HG03575 (cell line): ENCODE measurements around the gene DOHH.

Experiments
- ATAC-seq: cut with Tn5 transposase; IDR thresholded peaks from one replicate; pipeline ENCODE4 v1.9.1; 2021; ENCODE audit not compliant: unreplicated experiment, insufficient number of reproducible peaks, low FRiP score; ENCODE audit errors: extremely low read depth

DOHH gene

DNA sequence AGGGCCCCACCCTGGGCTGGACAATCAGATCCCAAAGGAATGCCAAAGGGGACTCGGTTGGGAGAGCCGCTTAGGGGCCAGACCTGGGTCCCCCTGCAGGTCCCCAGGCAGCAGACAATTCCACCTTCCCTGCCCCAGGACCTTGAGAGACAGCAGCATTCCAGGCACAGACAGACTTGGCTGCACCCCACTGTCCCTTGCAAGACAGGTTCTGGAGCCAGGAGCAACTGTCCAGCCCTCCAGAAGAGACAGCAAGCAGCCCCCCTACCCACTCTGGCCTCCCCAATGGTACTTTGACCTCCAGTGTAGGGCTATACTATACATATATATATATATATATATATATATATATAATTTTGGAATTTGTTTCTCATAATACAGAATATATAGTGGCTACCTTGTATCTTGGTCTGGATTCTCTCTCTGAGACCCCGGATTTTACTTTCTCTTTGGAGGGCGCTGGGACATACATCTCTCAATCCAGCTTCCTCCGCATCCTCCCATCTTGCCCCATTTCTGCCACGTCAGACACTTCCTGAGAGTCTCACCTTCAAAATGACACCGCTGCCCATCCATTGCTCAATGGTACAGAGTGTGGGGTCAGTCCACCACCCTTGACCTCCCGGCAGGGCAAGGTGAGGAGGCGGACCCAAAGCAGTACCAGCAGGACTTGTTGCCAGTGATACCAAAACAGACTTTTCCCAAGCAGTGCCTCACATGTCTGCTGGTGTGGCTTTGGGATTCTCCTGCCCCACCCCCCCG is 32.9 kb downstream of the DOHH start:
- ATAC-seq = no peak

- ATAC-seq = no peak
Measured at GRCh38 chr19:3466635-3467034, 33.8 kb downstream of the DOHH start.

DNA sequence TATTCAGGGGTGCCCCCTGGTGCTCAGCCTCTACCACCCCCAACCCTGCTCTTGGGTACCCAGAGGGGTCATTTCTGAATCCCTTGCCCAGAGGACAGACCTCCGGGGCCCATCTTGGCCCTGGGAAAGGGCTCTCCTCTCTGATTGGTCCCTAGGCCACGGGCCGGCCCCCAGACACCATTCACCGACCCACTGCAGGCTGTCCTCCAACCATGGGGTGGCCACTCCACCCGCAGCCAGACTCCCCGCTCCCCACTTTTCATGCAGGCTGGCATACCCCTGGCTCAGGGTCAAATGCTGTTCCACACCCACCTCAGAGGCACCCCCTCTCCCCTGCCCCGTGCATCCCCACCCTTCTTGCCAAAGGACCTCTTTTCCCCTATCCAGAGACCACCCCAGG is 34.9 kb downstream of the DOHH start:
- ATAC-seq = no peak

DNA sequence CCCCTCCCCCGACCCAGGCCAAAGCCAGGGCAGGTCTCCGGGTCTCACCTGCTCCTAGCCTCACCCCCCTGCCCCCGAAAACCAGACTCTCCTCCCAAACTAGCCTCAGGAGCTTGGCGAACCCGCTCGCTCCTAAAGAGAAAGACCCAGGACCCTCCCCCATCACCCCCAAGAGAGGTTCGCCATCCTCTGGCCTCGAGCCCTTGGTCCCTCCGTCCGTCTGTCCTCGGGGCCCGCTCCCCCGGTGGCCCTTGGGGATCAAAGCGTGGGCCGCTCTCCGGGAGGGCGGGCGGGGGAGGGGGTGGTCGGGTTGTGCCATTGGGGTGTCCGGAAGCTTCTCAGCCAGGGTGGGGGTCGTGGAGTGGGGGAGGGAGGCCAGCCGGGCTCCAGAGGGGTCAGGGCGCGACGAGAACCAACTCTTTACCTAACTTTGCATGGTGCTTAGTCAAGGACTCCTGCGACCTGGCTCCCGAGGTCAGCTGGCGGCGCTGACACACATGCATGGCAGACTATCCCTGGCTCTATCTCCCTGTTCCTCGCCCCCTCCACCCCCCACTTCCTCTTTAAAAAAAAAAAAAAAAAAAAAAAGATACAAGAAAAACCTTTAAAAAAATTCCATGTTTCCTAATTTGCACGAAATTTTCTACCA is 35.8 kb downstream of the DOHH start:
- ATAC-seq = no peak

GRCh38 chr19:3463714-3464586 is 36.5 kb downstream of the DOHH start:
- no peak for ATAC-seq

DNA sequence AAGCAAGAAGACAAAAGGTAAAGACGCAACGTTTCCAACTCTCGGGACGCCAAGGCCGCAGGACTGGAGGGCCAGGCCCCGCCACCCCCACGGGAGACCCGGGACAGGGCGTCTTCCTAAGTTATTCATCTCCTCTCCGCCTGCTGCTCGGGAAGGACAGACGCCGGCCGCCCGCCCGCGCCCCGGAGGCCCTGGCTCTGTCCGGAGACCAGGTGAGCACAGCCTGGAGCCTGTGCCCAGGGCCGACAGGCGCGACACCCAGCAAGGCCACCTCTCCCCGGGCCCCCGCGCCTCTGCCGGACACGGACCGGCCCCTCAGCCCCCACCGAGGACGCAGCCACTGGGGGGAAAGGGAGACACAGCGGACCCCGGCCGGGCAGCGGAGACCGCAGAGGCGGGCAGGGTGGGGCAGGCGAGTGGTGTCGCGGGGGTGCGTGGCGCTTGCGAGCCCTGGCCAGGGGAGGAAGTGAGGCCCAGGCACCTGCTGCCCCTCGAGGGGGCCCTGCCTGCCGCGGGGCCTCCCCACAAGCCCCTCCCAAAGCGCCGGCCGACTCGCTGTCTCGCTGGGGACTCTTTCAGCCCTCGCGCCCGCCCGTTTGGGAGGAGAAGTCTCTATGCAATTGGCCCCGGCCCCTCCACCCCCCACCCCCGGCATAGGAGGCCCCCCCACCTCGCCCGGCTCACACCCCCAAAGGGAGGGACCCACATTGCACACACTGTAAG is 37.3 kb downstream of the DOHH start:
- no peak for ATAC-seq

GRCh38 chr19:3459965-3460582 is 40.4 kb downstream of the DOHH start:
- no peak for ATAC-seq

DNA sequence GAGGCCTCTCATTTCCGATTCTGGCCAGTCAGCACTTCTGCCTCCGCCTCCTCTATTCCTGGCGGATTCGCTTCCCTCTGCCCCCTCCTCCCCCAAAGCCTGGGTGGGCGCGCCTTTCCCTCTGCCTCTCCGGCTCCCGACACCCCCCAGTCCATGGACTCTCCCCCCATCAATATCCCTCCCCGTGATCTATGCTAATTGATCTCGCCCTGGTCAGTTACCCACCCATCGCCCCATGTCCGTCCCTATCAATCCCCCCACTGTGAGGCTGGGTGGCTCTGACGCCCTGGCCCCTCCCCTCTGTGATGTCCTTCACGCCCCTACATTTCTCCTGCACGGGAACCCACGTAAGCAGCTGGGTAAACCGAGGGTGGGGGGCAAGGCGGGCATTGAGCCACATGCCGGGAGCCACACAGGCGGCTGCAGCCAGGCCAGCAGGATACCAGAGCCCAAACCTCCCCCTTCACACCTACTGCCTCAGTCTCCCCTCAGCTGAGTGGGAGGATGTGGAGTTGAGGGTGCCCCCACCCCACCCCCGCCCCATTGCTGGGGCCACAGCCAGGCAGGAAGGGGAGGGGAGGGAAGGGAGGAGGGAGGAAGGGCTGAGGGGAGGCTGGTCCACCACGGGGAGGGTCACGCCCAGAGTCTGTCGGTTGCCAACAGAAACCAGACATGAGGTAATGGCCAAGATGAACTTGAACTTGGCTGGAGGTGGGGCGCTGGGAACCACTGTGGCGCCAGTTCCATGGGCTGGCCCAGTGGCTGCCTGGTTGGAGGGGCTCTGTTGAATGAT is 41.2 kb downstream of the DOHH start:
- ATAC-seq = no peak

GRCh38 chr19:3458229-3459088 is 42.0 kb downstream of the DOHH start:
- no peak for ATAC-seq

- no peak for ATAC-seq
Measured at GRCh38 chr19:3457528-3458228, 42.8 kb downstream of the DOHH start.

DNA sequence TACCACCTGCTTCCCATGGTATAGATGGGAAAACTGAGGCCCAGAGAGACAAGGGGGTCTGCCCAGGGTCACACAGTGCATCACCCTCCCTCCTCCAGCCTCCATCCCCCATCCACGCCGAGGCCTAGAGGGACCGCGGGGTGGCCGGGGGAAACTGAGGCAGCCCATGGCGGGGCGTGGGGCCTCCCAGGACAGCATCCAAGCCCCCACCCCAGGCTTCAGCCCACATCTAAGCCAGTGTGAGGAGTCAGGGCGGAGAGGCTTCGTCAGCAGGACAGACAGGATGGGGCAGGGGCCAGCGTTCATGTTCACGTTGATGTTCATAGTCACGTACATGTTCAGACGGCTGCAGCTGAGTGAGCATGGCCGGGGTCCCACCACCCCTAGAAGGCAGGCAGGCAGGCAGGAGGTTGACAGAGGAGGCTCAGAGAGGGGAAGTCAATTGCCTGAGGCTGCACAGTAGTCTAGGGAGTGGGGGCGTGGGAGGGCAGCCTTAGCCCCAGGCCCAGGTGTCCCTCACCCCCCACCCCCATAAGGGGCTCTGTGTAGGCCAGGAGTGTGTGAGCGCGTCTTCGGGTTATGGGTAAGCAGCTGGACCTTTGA is 43.4 kb downstream of the DOHH start:
- ATAC-seq = no peak

DNA sequence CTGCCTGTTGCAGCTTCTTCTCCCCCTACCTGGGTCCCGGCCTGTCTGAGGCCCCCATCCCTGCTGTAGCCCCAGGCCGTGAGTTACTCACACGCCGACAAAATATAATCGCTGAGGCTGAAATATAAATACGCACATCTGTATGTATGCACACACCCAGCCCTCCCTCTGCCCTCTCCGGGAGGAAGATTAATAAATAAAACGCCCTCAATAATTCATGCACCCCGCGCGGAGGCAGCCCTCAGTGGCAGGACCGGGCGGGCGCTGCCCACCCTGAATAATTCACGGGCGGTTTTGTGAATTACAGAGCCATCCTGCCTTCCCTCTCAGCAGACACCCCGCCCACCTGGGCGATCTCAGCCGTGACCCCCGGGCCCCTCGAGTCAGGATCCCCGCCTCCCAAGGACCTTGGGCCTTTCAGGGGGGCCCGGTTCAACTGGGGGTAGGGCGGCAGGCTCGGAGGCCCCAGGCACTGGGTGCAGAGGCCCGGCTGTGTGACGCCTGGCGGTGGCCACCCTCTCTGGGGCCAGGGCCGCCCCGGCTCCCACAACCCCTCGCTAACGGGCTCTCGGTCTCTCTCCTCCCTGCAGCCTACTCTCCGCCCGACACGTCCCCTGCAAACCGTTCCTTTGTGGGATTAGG is 44.4 kb downstream of the DOHH start:
- ATAC-seq = no peak

GRCh38 chr19:3455393-3455955 is 45.0 kb downstream of the DOHH start:
- no peak for ATAC-seq

- no peak for ATAC-seq
Measured at GRCh38 chr19:3454656-3455392, 45.6 kb downstream of the DOHH start.

GRCh38 chr19:3453840-3454239 is 46.6 kb downstream of the DOHH start:
- ATAC-seq = no peak
